Glutamatergic neuron (in vitro differentiated cells): ENCODE results near the gene ZNF804B. TPM values are rescaled to one million over a fixed set of nuclear protein-coding genes. Genes with fewer than 3 reads are reported as not detected.

Source experiments
- DNase-seq: peaks from one replicate; pipeline ENCODE4 v3.0.0; 2022
- H3K27ac Mint-ChIP-seq: one replicate; pipeline ENCODE4 v1.8.0; 2020; ENCODE audit warnings: mild to moderate bottlenecking, mixed read lengths, inconsistent platforms; ENCODE audit not compliant: unreplicated experiment
- H3K27me3 Mint-ChIP-seq: one replicate; pipeline ENCODE4 v1.8.0; 2020; ENCODE audit warnings: mild to moderate bottlenecking, moderate library complexity, mixed read lengths, inconsistent platforms; ENCODE audit not compliant: unreplicated experiment
- H3K36me3 Mint-ChIP-seq: one replicate; pipeline ENCODE4 v1.8.0; 2020; ENCODE audit warnings: mild to moderate bottlenecking, mixed read lengths, inconsistent platforms; ENCODE audit not compliant: unreplicated experiment
- H3K4me1 Mint-ChIP-seq: one replicate; pipeline ENCODE4 v1.8.0; 2020; ENCODE audit warnings: mild to moderate bottlenecking, low read depth, mixed read lengths, inconsistent platforms; ENCODE audit not compliant: unreplicated experiment
- H3K4me3 Mint-ChIP-seq: one replicate; pipeline ENCODE4 v1.8.0; 2020; ENCODE audit warnings: mild to moderate bottlenecking, mixed read lengths, inconsistent platforms; ENCODE audit not compliant: unreplicated experiment
- H3K9me3 Mint-ChIP-seq: one replicate; pipeline ENCODE4 v1.8.0; 2020; ENCODE audit warnings: mild to moderate bottlenecking, moderate library complexity, mixed read lengths, inconsistent platforms; ENCODE audit not compliant: unreplicated experiment
- total RNA-seq: library from RNA; stranded (reverse); fragmentation: NEBNext Ultra II Directional; extraction: Animal tissue kit (Norgen Biotek cat#: 25700); gene quantifications from one replicate; pipeline ENCODE4 v1.2.1, GENCODE V29; 2021; ENCODE audit not compliant: unreplicated experiment
- TF ChIP-seq, protein P1 (sequence below): fragments of 200-600 bp; sonication (generic); IDR thresholded peaks from one replicate; pipeline ENCODE4 v1.5.0; 2021; ENCODE audit not compliant: partially characterized antibody, unreplicated experiment

The ZNF804B gene
- total RNA-seq, 1 donor from 2014 or later = 0.10 TPM

DNA sequence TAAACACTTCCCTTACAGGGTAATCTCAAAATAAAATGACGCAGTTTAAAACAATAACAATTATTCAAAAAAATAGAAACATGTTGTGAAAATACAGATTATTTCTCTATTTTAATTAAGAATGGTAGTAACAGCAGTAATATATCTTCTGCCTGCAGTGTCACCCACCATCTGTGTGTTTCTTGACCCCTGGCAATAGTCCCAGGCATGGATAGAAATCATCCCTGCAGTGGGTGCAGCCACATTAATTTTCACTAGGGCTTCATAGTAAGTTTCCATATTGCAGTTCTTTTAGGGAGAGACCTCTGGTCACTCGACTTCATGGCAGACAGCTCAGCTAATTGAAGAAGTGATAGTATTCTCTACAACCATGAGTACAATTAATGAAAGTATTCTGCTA is 506.1 kb downstream of the ZNF804B start:
- Mint-ChIP-seq H3K9me3 (no peaks in the 10 kb centered on the region), H3K4me3 (no peak overlapping the region), H3K27me3 (no peaks in the 10 kb centered on the region), H3K36me3 (no peaks in the 10 kb centered on the region), H3K4me1 (peaks cover 3% of the 10 kb centered on the region), H3K27ac (no peak overlapping the region)
- DNase-seq = no peak
- TF ChIP-seq, protein P1, sequence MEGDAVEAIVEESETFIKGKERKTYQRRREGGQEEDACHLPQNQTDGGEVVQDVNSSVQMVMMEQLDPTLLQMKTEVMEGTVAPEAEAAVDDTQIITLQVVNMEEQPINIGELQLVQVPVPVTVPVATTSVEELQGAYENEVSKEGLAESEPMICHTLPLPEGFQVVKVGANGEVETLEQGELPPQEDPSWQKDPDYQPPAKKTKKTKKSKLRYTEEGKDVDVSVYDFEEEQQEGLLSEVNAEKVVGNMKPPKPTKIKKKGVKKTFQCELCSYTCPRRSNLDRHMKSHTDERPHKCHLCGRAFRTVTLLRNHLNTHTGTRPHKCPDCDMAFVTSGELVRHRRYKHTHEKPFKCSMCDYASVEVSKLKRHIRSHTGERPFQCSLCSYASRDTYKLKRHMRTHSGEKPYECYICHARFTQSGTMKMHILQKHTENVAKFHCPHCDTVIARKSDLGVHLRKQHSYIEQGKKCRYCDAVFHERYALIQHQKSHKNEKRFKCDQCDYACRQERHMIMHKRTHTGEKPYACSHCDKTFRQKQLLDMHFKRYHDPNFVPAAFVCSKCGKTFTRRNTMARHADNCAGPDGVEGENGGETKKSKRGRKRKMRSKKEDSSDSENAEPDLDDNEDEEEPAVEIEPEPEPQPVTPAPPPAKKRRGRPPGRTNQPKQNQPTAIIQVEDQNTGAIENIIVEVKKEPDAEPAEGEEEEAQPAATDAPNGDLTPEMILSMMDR = no peak

DNA sequence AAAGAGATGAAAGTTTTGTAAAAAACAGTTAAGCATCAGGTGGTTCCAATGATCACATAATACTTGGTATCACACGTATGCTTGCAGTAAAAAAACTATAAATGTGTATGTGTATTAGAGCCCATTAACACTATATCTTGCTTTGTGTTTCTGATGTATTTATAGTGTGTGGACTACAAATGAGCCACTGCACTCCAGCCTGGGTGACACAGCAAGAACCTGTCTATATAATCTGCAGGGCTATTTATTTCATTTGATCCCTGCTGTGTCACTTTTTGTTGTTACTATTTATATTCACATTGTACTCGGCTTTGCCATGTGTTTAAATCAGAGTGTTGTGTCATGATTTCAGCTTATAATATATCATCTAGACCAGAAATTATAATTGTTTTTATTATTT is 523.8 kb downstream of the ZNF804B start:
- no peaks in the 10 kb centered on the region for H3K27me3 Mint-ChIP-seq
- no peak overlapping the region for H3K4me3 Mint-ChIP-seq
- TF ChIP-seq, protein P1 = no peak
- no peaks in the 10 kb centered on the region for H3K4me1 Mint-ChIP-seq
- H3K36me3 Mint-ChIP-seq = no peaks in the 10 kb centered on the region
- DNase-seq = no peak
- H3K9me3 Mint-ChIP-seq = no peaks in the 10 kb centered on the region
- no peak overlapping the region for H3K27ac Mint-ChIP-seq

DNA sequence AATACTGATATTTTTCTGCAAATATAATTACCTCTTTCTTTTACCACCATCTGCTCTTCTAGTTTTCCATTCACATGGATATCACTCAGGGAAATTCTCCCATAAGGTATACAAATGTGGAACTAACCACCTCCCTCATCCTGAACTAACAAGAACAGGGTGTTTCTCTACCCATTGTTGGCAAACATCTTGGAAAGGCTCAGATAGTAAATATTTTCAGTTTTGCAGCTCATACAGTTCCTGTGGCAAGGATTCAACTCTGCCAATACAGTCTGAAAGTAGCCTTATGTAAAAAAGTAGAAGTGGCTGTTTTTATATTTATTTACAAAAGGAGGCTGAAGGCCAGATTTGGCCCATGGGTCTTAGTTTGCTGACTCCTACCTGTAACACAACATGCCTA is 549.0 kb downstream of the ZNF804B start:
- Mint-ChIP-seq H3K27ac (no peak overlapping the region), H3K27me3 (no peaks in the 10 kb centered on the region), H3K36me3 (no peaks in the 10 kb centered on the region), H3K4me1 (no peaks in the 10 kb centered on the region), H3K4me3 (no peak overlapping the region), H3K9me3 (peaks cover 1% of the 10 kb centered on the region)
- TF ChIP-seq, protein P1 = no peak
- no peak for DNase-seq

DNA sequence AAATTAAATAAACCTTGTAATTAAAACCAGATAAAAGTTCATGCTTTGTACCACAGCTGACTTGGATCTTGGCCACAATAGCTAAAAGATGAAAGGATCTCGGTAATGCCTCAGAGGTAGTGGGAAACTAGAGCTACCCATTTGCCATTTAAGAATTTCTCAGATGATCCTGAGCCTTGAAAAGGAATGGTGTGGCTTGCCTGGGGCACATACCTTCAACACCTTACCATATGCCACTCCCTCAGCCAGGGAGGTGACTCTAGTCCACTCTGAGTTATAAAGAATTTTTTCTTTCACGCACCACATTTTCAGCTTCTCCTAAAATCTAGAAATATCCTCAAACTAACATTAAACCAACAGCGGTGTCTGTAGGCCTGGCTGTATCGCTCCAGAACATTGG is 552.4 kb downstream of the ZNF804B start:
- no peak overlapping the region for H3K4me3 Mint-ChIP-seq
- no peaks in the 10 kb centered on the region for H3K9me3 Mint-ChIP-seq
- H3K27me3 Mint-ChIP-seq = no peaks in the 10 kb centered on the region
- DNase-seq = no peak
- H3K4me1 Mint-ChIP-seq = peaks cover 2% of the 10 kb centered on the region
- H3K36me3 Mint-ChIP-seq = no peaks in the 10 kb centered on the region
- H3K27ac Mint-ChIP-seq = no peak overlapping the region
- TF ChIP-seq, protein P1 = no peak

DNA sequence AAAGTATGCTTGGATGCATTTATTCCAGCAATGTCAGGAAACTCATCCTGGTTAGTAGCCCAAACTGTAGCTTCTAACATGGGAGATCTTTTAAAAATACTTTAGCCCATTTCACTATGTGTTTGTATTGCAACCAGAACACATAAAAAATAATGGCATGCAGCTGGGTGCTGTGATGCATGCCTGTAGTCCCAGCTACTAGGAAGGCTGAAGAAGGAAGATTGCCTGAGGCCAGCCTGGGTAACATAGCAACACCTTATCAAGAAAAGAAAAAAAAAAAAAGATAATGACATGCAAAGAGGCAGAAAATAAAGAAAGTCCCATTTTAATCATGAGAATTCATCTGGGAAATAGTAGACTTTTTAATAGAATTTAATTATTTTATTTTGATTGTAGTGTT is 553.1 kb downstream of the ZNF804B start:
- Mint-ChIP-seq H3K4me1 (peaks cover 8% of the 10 kb centered on the region), H3K36me3 (no peaks in the 10 kb centered on the region), H3K27ac (no peak overlapping the region), H3K4me3 (no peak overlapping the region), H3K27me3 (no peaks in the 10 kb centered on the region), H3K9me3 (no peaks in the 10 kb centered on the region)
- TF ChIP-seq, protein P1 = no peak
- DNase-seq = no peak
